T-helper 1 cell treated with Interleukin-12 subunit alpha and Interleukin-12 subunit beta and Interleukin-4 antibody, amounts not matched to agents 30 μg/mL and 1 μg/mL, for 36 hours (primary cell): Measurements from ENCODE around the gene CNBD2.
"Not testable (repeated sequence)": the region's sequence is repeated elsewhere in the genome, so short reads cannot be mapped to it uniquely, and the experiment has no call there.

Experiments used
- H3K27ac Mint-ChIP-seq: one replicate; pipeline ENCODE4 v1.8.0; 2021; ENCODE audit warnings: mild to moderate bottlenecking, mixed read lengths
- H3K27me3 Mint-ChIP-seq: one replicate; pipeline ENCODE4 v1.8.0; 2021; ENCODE audit warnings: low read depth, mixed read lengths
- H3K36me3 Mint-ChIP-seq: one replicate; pipeline ENCODE4 v1.8.0; 2021; ENCODE audit warnings: low read depth, mixed read lengths
- H3K4me1 Mint-ChIP-seq: one replicate; pipeline ENCODE4 v1.8.0; 2021; ENCODE audit warnings: low read depth, mixed read lengths
- H3K4me3 Mint-ChIP-seq: one replicate; pipeline ENCODE4 v1.8.0; 2021; ENCODE audit warnings: mild to moderate bottlenecking, moderate library complexity, mixed read lengths
- H3K9me3 Mint-ChIP-seq: one replicate; pipeline ENCODE4 v1.8.0; 2021; ENCODE audit warnings: mixed read lengths

Gene CNBD2

DNA sequence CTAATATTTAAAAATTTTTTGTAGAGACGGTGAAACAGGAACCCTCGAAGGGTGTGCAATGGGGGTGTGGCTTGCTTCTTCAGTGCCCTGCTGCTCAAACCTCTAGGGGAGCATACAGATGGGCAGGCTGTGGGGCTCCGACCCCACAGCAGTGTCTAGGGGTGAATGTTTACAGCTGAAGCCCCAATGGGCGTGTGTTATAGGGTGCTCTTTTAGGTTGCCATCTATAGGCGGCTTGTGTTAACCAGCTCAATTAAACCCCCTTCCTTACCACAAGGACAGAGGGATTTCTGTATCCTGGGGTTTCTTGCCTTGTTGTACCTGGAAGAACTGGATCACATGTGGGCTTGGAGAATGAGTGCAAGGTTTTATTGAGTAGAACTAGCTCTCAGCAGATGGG is 109.4 kb downstream of the CNBD2 start:
- H3K36me3 Mint-ChIP-seq, H3K4me1 Mint-ChIP-seq, H3K4me3 Mint-ChIP-seq, H3K9me3 Mint-ChIP-seq, H3K27ac Mint-ChIP-seq: not testable (repeated sequence)
- peaks cover 28% of the 10 kb centered on the region for H3K27me3 Mint-ChIP-seq

DNA sequence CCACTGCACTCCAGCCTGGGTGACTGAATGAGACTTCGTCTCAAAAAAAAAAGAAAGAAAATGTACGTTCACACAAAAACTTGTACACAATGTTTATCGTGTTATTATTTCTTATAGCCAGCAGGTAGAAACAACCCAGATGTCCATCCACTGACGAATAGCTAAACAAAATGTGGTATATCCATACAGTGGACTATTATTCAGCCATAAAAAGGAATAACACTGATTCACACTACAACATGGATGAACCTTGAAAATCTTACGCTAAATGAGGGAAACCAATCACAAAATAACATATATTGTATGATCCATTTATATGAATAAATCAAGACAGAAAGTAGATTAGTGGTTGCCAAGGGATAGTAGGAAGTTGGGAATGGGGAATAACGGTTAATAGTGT is 111.1 kb downstream of the CNBD2 start:
- H3K27ac Mint-ChIP-seq = no peak overlapping the region
- H3K4me1 Mint-ChIP-seq = no peaks in the 10 kb centered on the region
- peaks cover 1% of the 10 kb centered on the region for H3K9me3 Mint-ChIP-seq
- H3K4me3 Mint-ChIP-seq = no peak overlapping the region
- H3K36me3 Mint-ChIP-seq = peaks cover 1% of the 10 kb centered on the region
- peaks cover 25% of the 10 kb centered on the region for H3K27me3 Mint-ChIP-seq

DNA sequence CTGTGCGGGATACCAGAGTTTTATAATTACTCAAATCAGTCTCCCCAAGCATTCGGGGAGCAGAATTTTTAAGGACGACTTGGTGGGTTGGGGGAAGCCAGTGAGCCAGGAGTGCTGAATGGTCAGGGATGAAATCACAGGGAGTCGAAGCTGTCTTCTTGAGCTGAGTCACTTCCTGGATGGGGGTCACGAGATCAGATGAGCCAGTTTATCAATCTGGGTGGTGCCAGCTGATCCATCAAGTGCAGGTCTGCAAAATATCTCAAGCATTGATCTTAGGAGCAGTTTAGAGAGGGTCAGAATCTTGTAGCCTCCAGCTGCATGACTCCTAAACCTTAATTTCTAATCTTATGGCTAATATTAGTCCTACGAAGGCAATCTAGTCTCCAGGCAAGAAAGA is 111.6 kb downstream of the CNBD2 start:
- not testable (repeated sequence) for H3K36me3 Mint-ChIP-seq, H3K9me3 Mint-ChIP-seq, H3K4me1 Mint-ChIP-seq, H3K27ac Mint-ChIP-seq, H3K4me3 Mint-ChIP-seq
- peaks cover 28% of the 10 kb centered on the region for H3K27me3 Mint-ChIP-seq
